Measurements from ENCODE around the gene ST6GAL1. TPM values are rescaled to one million over a fixed set of nuclear protein-coding genes. Genes with fewer than 3 reads are reported as not detected.
"Not testable (repeated sequence)": the region's sequence is repeated elsewhere in the genome, so short reads cannot be mapped to it uniquely, and the experiment has no call there.

ST6GAL1 gene
- total and polyA plus RNA-seq, 2 of the 8 experiments (the other 6 are each of a cell fraction or from before 2014, with no cell fraction given) = 62.8 to 80.9 TPM

DNA sequence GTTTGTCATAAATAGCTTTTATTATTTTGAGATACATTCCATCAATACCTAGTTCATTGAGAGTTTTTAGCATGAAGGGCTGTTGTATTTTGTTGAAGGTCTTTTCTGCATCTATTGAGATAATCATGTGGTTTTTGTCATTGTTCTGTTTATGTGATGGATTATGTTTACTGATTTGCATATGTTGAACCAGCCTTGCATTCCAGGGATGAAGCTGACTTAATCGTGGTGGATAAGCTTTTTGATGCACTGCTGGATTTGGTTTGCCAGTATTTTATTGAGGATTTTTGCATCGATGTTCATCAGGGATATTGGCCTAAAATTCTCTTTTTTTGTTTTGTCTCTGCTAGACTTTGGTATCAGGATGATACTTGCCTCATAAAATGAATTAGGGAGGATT, 124.1 kb downstream of the ST6GAL1 start:
- H2BK120ac ChIP-seq (replicated peaks; ENCODE audit: low read depth, low read length); H3K4me2 ChIP-seq (ENCODE audit: insufficient read depth in 1 of 2, low read depth in 2 of 2, low read length in 2 of 2); H4K8ac ChIP-seq (ENCODE audit: extremely low read depth, insufficient read depth, low read length); H3K23me2 ChIP-seq (ENCODE audit: low read depth, low read length); FAIRE-seq; H2BK12ac ChIP-seq (ENCODE audit: low read depth, low read length); H3K79me2 ChIP-seq (ENCODE audit: control insufficient read depth in 1 of 2, insufficient read depth in 2 of 2, low read length in 2 of 2); H3K27me3 ChIP-seq (replicated peaks in 1 of 4; ENCODE audit: control insufficient read depth in 3 of 4, extremely low read depth in 1 of 4, insufficient read depth in 3 of 4, low read length in 3 of 4); H2AFZ ChIP-seq (ENCODE audit: low read length); H3K4me1 ChIP-seq (replicated peaks in 1 of 4; ENCODE audit: control insufficient read depth in 3 of 4, insufficient read depth in 4 of 4, low read length in 3 of 4); H3K23ac ChIP-seq (ENCODE audit: insufficient read length); H4K20me1 ChIP-seq (replicated peaks in 1 of 2; ENCODE audit: control insufficient read depth in 1 of 2, insufficient read depth in 2 of 2, low read length in 2 of 2); H3K79me1 ChIP-seq (ENCODE audit: low read depth, low read length); DNase-seq (ENCODE audit: low read depth in 1 of 2, low spot score in 2 of 2); H3K4ac ChIP-seq (replicated peaks; ENCODE audit: insufficient read length, low read depth, low read length); H3K56ac ChIP-seq (replicated peaks; ENCODE audit: insufficient read length, low read depth, low read length); H3K4me3 ChIP-seq (ENCODE audit: extremely low read depth in 1 of 4, insufficient read depth in 2 of 4, low read depth in 3 of 4, low read length in 4 of 4); H2BK15ac ChIP-seq (ENCODE audit: low read length); H2AK5ac ChIP-seq (ENCODE audit: low read depth, low read length); H3K18ac ChIP-seq (ENCODE audit: extremely low read depth, low read length); H2BK20ac ChIP-seq (ENCODE audit: low read length); H3K14ac ChIP-seq (ENCODE audit: insufficient read length); H3K27ac ChIP-seq (ENCODE audit: low read depth, low read length); POLR2A ChIA-PET (ENCODE audit: partially characterized antibody); H4K91ac ChIP-seq (replicated peaks; ENCODE audit: insufficient read length, low read length); H3K9ac ChIP-seq (replicated peaks in 1 of 4; ENCODE audit: extremely low read depth in 1 of 4, low read depth in 3 of 4, low read length in 3 of 4); H2BK5ac ChIP-seq (ENCODE audit: low read depth, low read length); H4K5ac ChIP-seq (ENCODE audit: insufficient read length, low read depth, low read length): not testable (repeated sequence)
- CTCF ChIA-PET (ENCODE audit: partially characterized antibody) = interaction anchor here (1.3 kb wide), 1 partner anchor 12 kb away, joined by 3 read pairs; no protein-coding TSS in a partner anchor
- Histone ChIP-seq H3K9me3 (ENCODE audit: insufficient read depth in 2 of 2, low read depth in 1 of 2, low read length in 1 of 2) (peaks cover 10 to 15% of the 10 kb centered on the region in 2 experiments), H3K36me3 (ENCODE audit: control insufficient read depth in 2 of 4, insufficient read depth in 4 of 4, low read length in 3 of 4) (peaks cover 2 to 64% (median 29%) of the 10 kb centered on the region in 4 experiments; a peak in 7 of 8 replicates)
- 98% methylated on average over 2 of the region's 2 CpGs; no CpG with 5 or more reads in 1 of the 2 experiments for WGBS, 2 experiments (ENCODE audit: extremely low coverage in 1 of 2, insufficient coverage in 1 of 2, insufficient read length in 1 of 2, insufficient replicate concordance in 2 of 2, low coverage in 1 of 2, low lambda C conversion rate in 2 of 2, missing lambda C conversion rate in 1 of 2)

DNA sequence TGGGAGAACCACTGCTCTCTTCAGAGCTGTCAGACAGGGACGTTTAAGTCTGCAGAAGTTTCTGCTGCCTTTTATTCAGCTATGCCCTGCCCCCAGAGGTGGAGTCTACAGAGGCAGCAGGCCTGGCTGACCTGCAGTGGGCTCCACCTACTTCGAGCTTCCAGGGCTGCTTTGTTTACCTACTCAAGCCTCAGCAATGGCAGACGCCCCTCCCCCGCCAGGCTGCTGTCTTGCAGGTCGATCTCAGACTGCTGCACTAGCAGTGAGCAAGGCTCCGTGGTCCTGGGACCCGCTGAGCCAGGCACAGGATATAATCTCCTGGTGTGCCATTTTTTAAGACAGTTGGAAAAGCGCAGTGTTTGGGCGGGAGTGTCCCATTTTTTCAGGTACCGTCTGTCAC, 127.5 kb downstream of the ST6GAL1 start:
- H2BK12ac ChIP-seq (ENCODE audit: low read depth, low read length); H2BK5ac ChIP-seq (ENCODE audit: low read depth, low read length); H3K9ac ChIP-seq (replicated peaks in 1 of 4; ENCODE audit: extremely low read depth in 1 of 4, low read depth in 3 of 4, low read length in 3 of 4); H2AFZ ChIP-seq (ENCODE audit: low read length); H4K8ac ChIP-seq (ENCODE audit: extremely low read depth, insufficient read depth, low read length); H3K23me2 ChIP-seq (ENCODE audit: low read depth, low read length); H4K5ac ChIP-seq (ENCODE audit: insufficient read length, low read depth, low read length); H3K4me3 ChIP-seq (ENCODE audit: extremely low read depth in 1 of 4, insufficient read depth in 2 of 4, low read depth in 3 of 4, low read length in 4 of 4); H2BK120ac ChIP-seq (replicated peaks; ENCODE audit: low read depth, low read length); H3K4me1 ChIP-seq (replicated peaks in 1 of 4; ENCODE audit: control insufficient read depth in 3 of 4, insufficient read depth in 4 of 4, low read length in 3 of 4); H4K91ac ChIP-seq (replicated peaks; ENCODE audit: insufficient read length, low read length); H3K27me3 ChIP-seq (replicated peaks in 1 of 4; ENCODE audit: control insufficient read depth in 3 of 4, extremely low read depth in 1 of 4, insufficient read depth in 3 of 4, low read length in 3 of 4); FAIRE-seq; H2BK20ac ChIP-seq (ENCODE audit: low read length); H3K4ac ChIP-seq (replicated peaks; ENCODE audit: insufficient read length, low read depth, low read length); H3K23ac ChIP-seq (ENCODE audit: insufficient read length); H3K79me1 ChIP-seq (ENCODE audit: low read depth, low read length); H3K4me2 ChIP-seq (ENCODE audit: insufficient read depth in 1 of 2, low read depth in 2 of 2, low read length in 2 of 2); POLR2A ChIA-PET (ENCODE audit: partially characterized antibody); H3K56ac ChIP-seq (replicated peaks; ENCODE audit: insufficient read length, low read depth, low read length); H3K14ac ChIP-seq (ENCODE audit: insufficient read length); H2BK15ac ChIP-seq (ENCODE audit: low read length); H3K18ac ChIP-seq (ENCODE audit: extremely low read depth, low read length); H3K79me2 ChIP-seq (ENCODE audit: control insufficient read depth in 1 of 2, insufficient read depth in 2 of 2, low read length in 2 of 2); DNase-seq (ENCODE audit: low read depth in 1 of 2, low spot score in 2 of 2); H2AK5ac ChIP-seq (ENCODE audit: low read depth, low read length); H3K27ac ChIP-seq (ENCODE audit: low read depth, low read length); H4K20me1 ChIP-seq (replicated peaks in 1 of 2; ENCODE audit: control insufficient read depth in 1 of 2, insufficient read depth in 2 of 2, low read length in 2 of 2): not testable (repeated sequence)
- H3K9me3 ChIP-seq (ENCODE audit: insufficient read depth in 2 of 2, low read depth in 1 of 2, low read length in 1 of 2) = peaks cover 10 to 15% of the 10 kb centered on the region in 2 experiments
- peaks cover 2 to 47% (median 20%) of the 10 kb centered on the region in 4 experiments; a peak in 7 of 8 replicates for H3K36me3 ChIP-seq (ENCODE audit: control insufficient read depth in 2 of 4, insufficient read depth in 4 of 4, low read length in 3 of 4)
- 92% methylated on average over 10 of the region's 10 CpGs; no CpG with 5 or more reads in 1 of the 2 experiments for WGBS, 2 experiments (ENCODE audit: extremely low coverage in 1 of 2, insufficient coverage in 1 of 2, insufficient read length in 1 of 2, insufficient replicate concordance in 2 of 2, low coverage in 1 of 2, low lambda C conversion rate in 2 of 2, missing lambda C conversion rate in 1 of 2)
- CTCF ChIA-PET (ENCODE audit: partially characterized antibody) = interaction anchor here (0.6 to 2.0 kb wide), 3 partner anchors 25 to 93 kb away, joined by 3 to 6 read pairs (median 5); no protein-coding TSS in a partner anchor

Measured in H1 (cell line).